GM20431 (cell line): Measurements from ENCODE around the gene NR2F1-AS1.

ENCODE experiments used
- in situ Hi-C: fragments of 300-500 bp; cut with MseI, MboI; formaldehyde crosslinking; loops from one replicate; pipeline ENCODE4 v1.15.0; 2020; ENCODE audit warnings: low sequenced_read_pairs; ENCODE audit not compliant: unreplicated experiment

NR2F1-AS1 gene

GRCh38 chr5:93454896-93455295, 126.1 kb downstream of the NR2F1-AS1 start:
- in situ Hi-C loops, result no loop called here

DNA sequence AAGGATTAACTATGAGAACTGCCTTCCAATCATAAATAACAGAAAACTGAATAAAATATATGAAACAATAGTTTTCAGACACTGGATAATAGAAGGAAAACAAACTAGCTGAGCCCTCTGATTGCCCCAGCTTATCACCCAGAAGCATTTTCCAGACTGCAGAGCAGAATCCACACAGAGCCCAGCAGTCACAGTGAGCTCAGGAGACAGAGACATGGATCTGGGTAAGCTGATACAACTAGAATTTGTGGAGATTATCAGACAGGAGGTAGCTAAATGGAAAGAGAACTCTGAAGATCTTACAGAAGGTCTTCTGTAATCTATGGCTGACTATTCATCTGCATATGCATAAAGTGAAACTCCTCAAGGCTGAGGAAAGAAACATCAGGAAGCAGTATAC, 128.8 kb downstream of the NR2F1-AS1 start:
- in situ Hi-C loops, result no loop called here

DNA sequence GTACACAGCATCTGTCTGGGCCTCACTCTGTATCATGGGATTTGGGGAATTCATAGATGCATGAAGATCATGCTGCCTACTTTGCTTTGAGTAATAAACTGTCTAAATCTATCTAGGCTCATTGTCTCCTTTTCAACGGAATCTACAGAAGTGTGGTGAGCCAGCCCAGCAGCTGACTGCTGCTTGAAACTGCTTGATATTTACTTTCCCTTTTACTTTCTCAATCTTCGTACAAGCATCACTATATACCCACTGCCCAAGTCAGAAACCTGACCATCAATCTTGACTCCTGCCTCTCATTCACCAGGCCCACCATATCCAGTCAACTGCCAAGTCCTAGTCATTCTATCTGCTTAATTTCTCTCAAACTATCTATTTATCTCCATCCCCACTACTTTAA, 142.9 kb downstream of the NR2F1-AS1 start:
- in situ Hi-C loops, result no loop called here

GRCh38 chr5:93436083-93436482, 144.9 kb downstream of the NR2F1-AS1 start:
- in situ Hi-C loops, result no loop called here

DNA sequence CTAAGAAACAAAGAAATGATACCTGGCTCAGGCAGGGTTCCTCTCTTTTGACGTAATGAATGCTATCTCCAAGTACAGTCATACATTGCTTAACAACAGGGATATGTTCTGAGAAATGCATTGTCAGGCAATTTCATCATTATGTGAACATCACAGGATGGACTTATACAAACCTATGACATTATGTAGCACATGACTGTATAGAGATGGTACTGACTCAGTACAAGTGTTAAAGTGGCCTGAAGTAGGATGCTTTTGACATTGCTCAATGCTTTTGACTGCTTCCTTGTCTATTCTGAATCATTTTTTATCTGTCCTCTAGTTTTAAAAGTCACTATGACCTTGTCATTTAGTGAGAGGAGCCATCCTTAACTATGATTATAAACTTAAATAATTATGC, 147.6 kb downstream of the NR2F1-AS1 start:
- in situ Hi-C loops, result no loop called here

- in situ Hi-C loops, result no loop called here
Observed at GRCh38 chr5:93431250-93431649, 149.8 kb downstream of the NR2F1-AS1 start.

GRCh38 chr5:93430673-93431199, 150.3 kb downstream of the NR2F1-AS1 start:
- in situ Hi-C loops, result no loop called here

DNA sequence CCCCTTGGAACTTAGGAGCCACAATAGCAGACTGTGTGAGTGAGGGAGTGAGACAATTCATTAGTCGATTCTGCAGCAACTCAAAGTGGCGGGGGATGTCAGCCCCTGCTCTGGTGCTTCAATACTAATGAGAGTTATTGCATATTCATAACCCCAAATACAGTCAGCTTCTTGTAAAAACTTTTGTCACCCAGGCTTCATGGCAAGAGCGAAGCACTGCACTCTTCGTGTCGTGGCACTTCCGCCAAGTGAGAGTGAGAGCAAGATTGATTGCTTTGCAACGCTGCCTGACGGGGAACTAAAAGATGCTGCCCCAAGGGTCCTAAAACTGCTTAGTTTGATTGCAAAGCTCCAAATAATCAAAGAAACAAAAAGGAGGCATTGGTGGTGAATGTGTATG, 150.9 kb downstream of the NR2F1-AS1 start:
- in situ Hi-C loops, result no loop called here

- in situ Hi-C loops, result no loop called here
Observed at GRCh38 chr5:93428868-93429267, 152.2 kb downstream of the NR2F1-AS1 start.

GRCh38 chr5:93427316-93427715, 153.7 kb downstream of the NR2F1-AS1 start:
- in situ Hi-C loops, result no loop called here

GRCh38 chr5:93425096-93425495, 155.9 kb downstream of the NR2F1-AS1 start:
- in situ Hi-C loops, result no loop called here

- in situ Hi-C loops, result no loop called here
Observed at GRCh38 chr5:93423300-93423699, 157.7 kb downstream of the NR2F1-AS1 start.

- in situ Hi-C loops, result no loop called here
Observed at GRCh38 chr5:93422652-93423280, 158.3 kb downstream of the NR2F1-AS1 start.

GRCh38 chr5:93421987-93422401, 159.0 kb downstream of the NR2F1-AS1 start:
- in situ Hi-C loops, result no loop called here

- in situ Hi-C loops, result no loop called here
Observed at GRCh38 chr5:93421468-93421867, 159.6 kb downstream of the NR2F1-AS1 start.

DNA sequence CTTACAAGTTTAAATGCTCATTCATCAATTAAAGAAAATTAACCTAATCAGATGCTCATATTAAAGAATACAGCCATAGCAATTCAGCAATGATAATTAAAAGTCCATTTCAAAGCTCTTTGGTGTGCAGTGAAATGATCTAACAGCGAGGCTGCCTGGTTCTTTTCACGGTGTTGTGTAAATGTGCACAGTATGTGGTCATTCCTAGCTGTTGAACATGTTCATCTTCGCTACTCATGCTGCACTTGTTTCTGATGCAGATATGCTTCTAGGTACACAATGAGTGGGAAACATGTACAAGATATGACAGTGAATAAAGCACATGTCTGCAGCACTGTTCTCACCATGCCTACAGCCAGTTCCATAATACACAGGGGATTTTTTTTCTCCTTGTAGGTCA, 163.5 kb downstream of the NR2F1-AS1 start:
- in situ Hi-C loops, result no loop called here

DNA sequence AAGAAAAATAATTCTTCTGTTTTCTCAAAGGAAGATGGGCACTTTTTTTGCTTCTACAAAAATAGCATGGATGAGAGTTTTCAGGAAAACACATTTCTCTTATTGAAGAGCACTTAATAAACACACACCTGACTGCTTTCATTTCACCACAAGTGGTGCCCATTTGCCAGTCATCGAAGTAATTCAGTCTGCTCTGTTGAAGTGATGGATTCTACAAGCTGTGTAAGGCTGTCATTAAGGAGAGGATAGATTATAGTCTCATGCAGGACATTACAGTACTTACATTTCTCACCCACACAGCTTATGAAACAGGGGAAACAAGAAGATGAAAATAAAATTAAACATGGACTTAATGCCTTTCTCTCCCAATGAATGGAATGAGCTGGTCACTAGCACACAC, 165.2 kb downstream of the NR2F1-AS1 start:
- in situ Hi-C loops, result no loop called here

DNA sequence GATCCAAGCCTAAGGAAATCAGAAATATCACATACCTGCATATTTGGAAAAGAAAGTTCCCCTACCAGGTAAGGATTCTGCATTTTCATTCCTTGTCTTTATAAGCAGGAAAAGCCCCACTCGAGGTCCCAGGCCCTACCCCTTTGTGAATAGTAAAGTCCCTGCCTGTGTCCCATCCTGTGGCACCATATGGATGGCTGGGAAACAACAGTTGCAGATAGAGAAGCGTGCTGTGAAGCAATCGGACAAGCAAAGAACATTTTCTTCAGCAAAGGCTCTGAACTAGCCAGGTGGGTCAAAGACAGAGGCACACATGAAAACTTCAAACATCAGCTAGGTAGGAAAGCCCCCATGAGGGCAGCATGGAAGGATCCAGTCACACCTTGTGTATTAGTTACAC, 169.3 kb downstream of the NR2F1-AS1 start:
- in situ Hi-C loops, result no loop called here

DNA sequence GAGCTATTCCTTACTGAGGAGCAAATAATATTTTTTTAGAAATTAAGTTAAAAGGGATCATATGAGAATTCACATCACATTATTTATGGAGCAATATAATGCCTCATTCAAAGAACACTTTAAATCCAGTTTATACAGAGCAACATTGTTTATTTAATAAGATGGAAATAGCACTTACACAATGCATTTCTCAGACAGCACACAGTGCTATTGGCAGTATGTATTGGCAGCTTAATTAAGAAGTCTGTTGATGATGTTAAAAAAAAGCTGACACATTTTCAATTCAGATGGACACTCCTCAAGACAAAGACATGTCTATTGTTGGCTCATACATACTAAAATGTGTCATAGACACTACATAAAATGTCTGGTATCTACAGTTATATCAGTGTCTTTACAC, 171.3 kb downstream of the NR2F1-AS1 start:
- in situ Hi-C loops, result no loop called here

DNA sequence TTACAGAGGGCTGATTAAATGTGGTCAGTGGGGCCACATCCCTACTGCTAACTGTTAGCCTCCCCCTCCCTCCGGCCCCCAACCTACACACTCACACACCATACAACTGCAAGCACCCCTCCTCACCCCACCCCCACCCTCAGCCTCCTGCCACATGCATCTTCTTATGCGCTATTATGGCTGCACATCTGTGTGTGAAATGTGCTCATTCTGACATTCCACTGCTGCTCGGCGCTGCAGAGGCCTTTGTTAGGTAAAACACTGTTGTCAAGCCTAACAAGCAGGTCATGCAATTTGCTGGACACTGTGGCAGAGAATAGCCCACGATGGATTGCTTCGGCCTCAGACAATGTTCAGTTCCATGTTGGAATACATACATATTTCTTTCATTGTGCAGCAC, 173.6 kb downstream of the NR2F1-AS1 start:
- in situ Hi-C loops, result no loop called here

GRCh38 chr5:93406971-93407401, 174.0 kb downstream of the NR2F1-AS1 start:
- in situ Hi-C loops, result no loop called here

DNA sequence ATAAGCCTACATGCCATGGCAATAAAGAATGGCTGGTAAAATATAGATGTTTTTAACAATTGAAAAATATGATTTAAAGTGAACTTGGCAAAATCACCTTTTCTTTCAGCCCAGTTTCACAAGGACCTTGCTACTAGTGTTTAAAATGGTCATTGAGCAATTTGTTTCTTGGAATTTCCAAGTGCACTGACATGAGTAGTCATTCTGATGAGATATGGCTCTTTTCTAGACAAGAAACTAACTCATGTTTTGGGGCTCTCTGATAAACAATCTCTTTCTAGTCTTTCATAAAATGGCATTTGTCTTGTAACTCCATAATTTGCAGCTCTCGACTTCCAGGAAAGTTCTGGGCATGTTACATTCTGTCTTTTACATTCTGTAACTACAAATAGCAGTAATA, 176.8 kb downstream of the NR2F1-AS1 start:
- in situ Hi-C loops, result no loop called here
